Panc1 (cell line): ENCODE data around the gene OXT. TPM values are rescaled to one million over a fixed set of nuclear protein-coding genes. Genes with fewer than 3 reads are reported as not detected.

Experiments used
- ATAC-seq: fragments of 200-7000 bp; cut with Tn5 transposase; 2 replicates; pipeline ENCODE4 v1.9.1; 2020; ENCODE audit warnings: mild to moderate bottlenecking, moderate library complexity
- BruUV-seq: library from RNA; stranded (reverse); fragments of 400-500 nt; replicated peaks from 2 replicates; lab custom pipeline; 2021; lab: Mats Ljungman, UMichigan
- CTCF ChIA-PET: fragments of 300-600 bp; sonication (Branson Sonifier 250); formaldehyde crosslinking; loops from one replicate; lab custom pipeline; 2022; ENCODE audit warnings: antibody characterized with exemption; lab: Charles Lee
- POLR2A ChIA-PET: fragments of 300-600 bp; sonication (Branson Sonifier 250); formaldehyde crosslinking; loops from one replicate; lab custom pipeline; 2022; ENCODE audit warnings: antibody characterized with exemption; lab: Charles Lee
- DNase-seq: peaks from one replicate; pipeline ENCODE4 v3.0.0-alpha.2; 2010; ENCODE audit warnings: low read depth, low spot score
- H3K27ac ChIP-seq: 2 replicates; pipeline ENCODE4 v1.5.1; 2011; ENCODE audit warnings: mild to moderate bottlenecking, low read length, inconsistent platforms
- H3K27me3 ChIP-seq: fragments of 200-500 bp; sonication (Bioruptor generic); 2 replicates; pipeline ENCODE4 v1.6.0; 2014; ENCODE audit warnings: low read length, inconsistent platforms; ENCODE audit not compliant: control insufficient read depth, insufficient read depth
- H3K36me3 ChIP-seq: fragments of 200-500 bp; sonication (Bioruptor generic); 2 replicates; pipeline ENCODE4 v1.5.1; 2014; ENCODE audit warnings: inconsistent platforms, mild to moderate bottlenecking, low read length, moderate library complexity; ENCODE audit not compliant: control insufficient read depth, insufficient read depth
- H3K4me1 ChIP-seq: 2 replicates; pipeline ENCODE4 v1.5.1; 2011; ENCODE audit warnings: inconsistent platforms, mild to moderate bottlenecking, low read length, moderate library complexity; ENCODE audit not compliant: control insufficient read depth, insufficient read depth
- H3K4me3 ChIP-seq, 2 experiments: 2 replicates each; pipeline ENCODE4 v1.5.1; 2011 to 2012; ENCODE audit warnings: low read depth in 2 of 2, low read length in 2 of 2, mild to moderate bottlenecking in 2 of 2, inconsistent platforms in 1 of 2, moderate library complexity in 1 of 2
- H3K9me3 ChIP-seq: fragments of 200-500 bp; sonication (Bioruptor generic); 2 replicates; pipeline ENCODE4 v1.5.1; 2014; ENCODE audit warnings: low read depth, mild to moderate bottlenecking, inconsistent platforms, low read length, moderate library complexity; ENCODE audit not compliant: control insufficient read depth, insufficient read depth
- POLR2AphosphoS5 ChIP-seq: IDR thresholded peaks from 2 replicates; pipeline ENCODE4 v1.6.1; 2012; ENCODE audit warnings: mild to moderate bottlenecking, low read depth, low read length, moderate library complexity
- SIN3A ChIP-seq: IDR thresholded peaks from 2 replicates; pipeline ENCODE4 v1.6.1; 2012; ENCODE audit warnings: low read depth, mild to moderate bottlenecking, low read length, moderate library complexity, borderline replicate concordance; ENCODE audit not compliant: insufficient read depth
- TCF7L2 ChIP-seq: IDR thresholded peaks from 2 replicates; pipeline ENCODE4 v1.6.1; 2011; ENCODE audit warnings: mild to moderate bottlenecking, low read depth, low read length, inconsistent platforms
- in situ Hi-C: cut with HindIII; loops from 2 replicates; pipeline ENCODE4 v1.10.0; 2016; ENCODE audit warnings: low sequenced_read_pairs, low pct_unique_long_range_greater_than_20kb
- intact Hi-C: fragments of 100-400 bp; cut with micrococcal nuclease; formaldehyde crosslinking; loops from one replicate; pipeline ENCODE4 v1.10.0; 2022; ENCODE audit not compliant: unreplicated experiment
- total RNA-seq: library from RNA; stranded (reverse); gene quantifications from one replicate; pipeline ENCODE4 v1.2.1, GENCODE V29; 2021; ENCODE audit not compliant: unreplicated experiment
- TF ChIP-seq, protein P1 (sequence below): fragments of 450-650 bp; IDR thresholded peaks from 2 replicates; pipeline ENCODE4 v1.5.1; 2017; ENCODE audit warnings: mild to moderate bottlenecking
- TF ChIP-seq, protein P2 (sequence below), 2 experiments: IDR thresholded peaks; 2 replicates each; pipeline ENCODE4 v1.6.1; 2011 to 2012; ENCODE audit warnings: low read depth in 2 of 2, control low read depth in 1 of 2, low read length in 1 of 2, mild to moderate bottlenecking in 1 of 2, moderate library complexity in 1 of 2; ENCODE audit not compliant: insufficient read depth in 1 of 2

OXT gene
- total RNA-seq, 1 experiment from 2014 or later, result not detected

DNA sequence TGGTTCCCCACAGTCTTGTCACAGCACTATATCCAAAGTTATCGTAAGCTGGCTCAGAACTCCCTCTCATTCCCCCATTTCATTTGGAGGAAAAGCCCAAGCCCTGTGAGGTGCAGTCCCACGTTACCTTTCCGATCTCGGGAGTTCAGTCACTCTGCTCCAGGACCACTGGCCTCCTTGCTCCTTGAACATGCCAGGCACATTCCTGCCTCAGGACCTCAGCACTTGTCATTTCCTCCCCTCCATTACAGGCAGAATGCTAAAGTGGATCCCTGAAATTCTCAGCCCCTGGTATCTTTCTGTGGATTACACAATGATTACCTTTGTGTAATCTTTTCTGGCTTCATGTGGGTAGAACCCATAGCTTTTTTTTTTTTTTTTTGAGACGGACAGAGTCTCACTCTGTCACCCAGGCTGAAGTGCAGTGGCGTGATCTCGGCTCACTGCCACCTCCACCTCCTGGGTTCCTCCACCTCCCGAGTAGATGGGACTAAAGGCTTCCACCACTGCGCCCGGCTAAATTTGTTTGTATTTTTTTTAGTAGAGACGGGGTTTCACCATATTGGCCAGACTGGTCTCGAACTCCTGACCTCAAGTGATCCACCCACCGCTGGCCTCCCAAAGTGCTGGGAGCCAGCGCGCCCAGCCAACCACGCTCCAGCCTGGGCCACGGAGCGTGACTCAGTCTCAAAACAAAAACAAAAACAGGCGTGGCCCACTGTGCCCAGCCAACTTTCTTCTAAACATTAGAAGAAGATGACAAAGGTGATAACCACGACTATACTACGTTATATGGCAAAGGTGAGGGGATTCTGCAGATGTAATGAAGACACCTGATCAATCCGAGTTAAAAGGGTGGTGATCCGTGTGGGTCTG is 4.0 kb upstream of the OXT start:
- H3K36me3 ChIP-seq, result no peaks in the 10 kb centered on the region
- POLR2A ChIA-PET, result no interaction called here
- no TSS peak for BruUV-seq
- CTCF ChIA-PET, result interaction anchor here (0.6 kb wide), 1 partner anchor 135 kb away, joined by 3 read pairs; no protein-coding TSS in a partner anchor
- DNase-seq, result no peak
- TF ChIP-seq SIN3A, result no peak
- no peak for TF ChIP-seq TCF7L2
- TF ChIP-seq POLR2AphosphoS5, result no peak
- TF ChIP-seq, protein P1, sequence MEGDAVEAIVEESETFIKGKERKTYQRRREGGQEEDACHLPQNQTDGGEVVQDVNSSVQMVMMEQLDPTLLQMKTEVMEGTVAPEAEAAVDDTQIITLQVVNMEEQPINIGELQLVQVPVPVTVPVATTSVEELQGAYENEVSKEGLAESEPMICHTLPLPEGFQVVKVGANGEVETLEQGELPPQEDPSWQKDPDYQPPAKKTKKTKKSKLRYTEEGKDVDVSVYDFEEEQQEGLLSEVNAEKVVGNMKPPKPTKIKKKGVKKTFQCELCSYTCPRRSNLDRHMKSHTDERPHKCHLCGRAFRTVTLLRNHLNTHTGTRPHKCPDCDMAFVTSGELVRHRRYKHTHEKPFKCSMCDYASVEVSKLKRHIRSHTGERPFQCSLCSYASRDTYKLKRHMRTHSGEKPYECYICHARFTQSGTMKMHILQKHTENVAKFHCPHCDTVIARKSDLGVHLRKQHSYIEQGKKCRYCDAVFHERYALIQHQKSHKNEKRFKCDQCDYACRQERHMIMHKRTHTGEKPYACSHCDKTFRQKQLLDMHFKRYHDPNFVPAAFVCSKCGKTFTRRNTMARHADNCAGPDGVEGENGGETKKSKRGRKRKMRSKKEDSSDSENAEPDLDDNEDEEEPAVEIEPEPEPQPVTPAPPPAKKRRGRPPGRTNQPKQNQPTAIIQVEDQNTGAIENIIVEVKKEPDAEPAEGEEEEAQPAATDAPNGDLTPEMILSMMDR, result no peak
- TF ChIP-seq, protein P2, sequence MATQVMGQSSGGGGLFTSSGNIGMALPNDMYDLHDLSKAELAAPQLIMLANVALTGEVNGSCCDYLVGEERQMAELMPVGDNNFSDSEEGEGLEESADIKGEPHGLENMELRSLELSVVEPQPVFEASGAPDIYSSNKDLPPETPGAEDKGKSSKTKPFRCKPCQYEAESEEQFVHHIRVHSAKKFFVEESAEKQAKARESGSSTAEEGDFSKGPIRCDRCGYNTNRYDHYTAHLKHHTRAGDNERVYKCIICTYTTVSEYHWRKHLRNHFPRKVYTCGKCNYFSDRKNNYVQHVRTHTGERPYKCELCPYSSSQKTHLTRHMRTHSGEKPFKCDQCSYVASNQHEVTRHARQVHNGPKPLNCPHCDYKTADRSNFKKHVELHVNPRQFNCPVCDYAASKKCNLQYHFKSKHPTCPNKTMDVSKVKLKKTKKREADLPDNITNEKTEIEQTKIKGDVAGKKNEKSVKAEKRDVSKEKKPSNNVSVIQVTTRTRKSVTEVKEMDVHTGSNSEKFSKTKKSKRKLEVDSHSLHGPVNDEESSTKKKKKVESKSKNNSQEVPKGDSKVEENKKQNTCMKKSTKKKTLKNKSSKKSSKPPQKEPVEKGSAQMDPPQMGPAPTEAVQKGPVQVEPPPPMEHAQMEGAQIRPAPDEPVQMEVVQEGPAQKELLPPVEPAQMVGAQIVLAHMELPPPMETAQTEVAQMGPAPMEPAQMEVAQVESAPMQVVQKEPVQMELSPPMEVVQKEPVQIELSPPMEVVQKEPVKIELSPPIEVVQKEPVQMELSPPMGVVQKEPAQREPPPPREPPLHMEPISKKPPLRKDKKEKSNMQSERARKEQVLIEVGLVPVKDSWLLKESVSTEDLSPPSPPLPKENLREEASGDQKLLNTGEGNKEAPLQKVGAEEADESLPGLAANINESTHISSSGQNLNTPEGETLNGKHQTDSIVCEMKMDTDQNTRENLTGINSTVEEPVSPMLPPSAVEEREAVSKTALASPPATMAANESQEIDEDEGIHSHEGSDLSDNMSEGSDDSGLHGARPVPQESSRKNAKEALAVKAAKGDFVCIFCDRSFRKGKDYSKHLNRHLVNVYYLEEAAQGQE (IDR thresholded peaks at IDR 0.05; ENCODE audit: insufficient read depth in 1 of 2, low read depth in 2 of 2, low read length in 1 of 2), result no peak
- no peak overlapping the region for H3K4me3 ChIP-seq
- H3K9me3 ChIP-seq, result no peaks in the 10 kb centered on the region
- no peak for ATAC-seq
- H3K4me1 ChIP-seq, result 0 out of 2 replicates have a peak, but pooled peaks cover 3% of the 10 kb centered on the region
- no peak overlapping the region for H3K27ac ChIP-seq
- in situ Hi-C loops, result no loop called here
- intact Hi-C loops, result no loop called here
- H3K27me3 ChIP-seq, result no peaks in the 10 kb centered on the region

GRCh38 chr20:3068075-3068474 is 3.3 kb upstream of the OXT start:
- Histone ChIP-seq H3K4me1 (0 out of 2 replicates have a peak, but pooled peaks cover 3% of the 10 kb centered on the region), H3K4me3 (no peak overlapping the region), H3K27me3 (no peaks in the 10 kb centered on the region), H3K27ac (no peak overlapping the region), H3K9me3 (no peaks in the 10 kb centered on the region), H3K36me3 (no peaks in the 10 kb centered on the region)
- ATAC-seq, result no peak
- DNase-seq, result no peak
- no peak for TF ChIP-seq POLR2AphosphoS5
- TF ChIP-seq TCF7L2, result no peak
- TF ChIP-seq, protein P2 (IDR thresholded peaks at IDR 0.05; ENCODE audit: insufficient read depth in 1 of 2, low read depth in 2 of 2, low read length in 1 of 2), result no peak
- no peak for TF ChIP-seq SIN3A
- TF ChIP-seq, protein P1, result no peak
- no TSS peak for BruUV-seq
- intact Hi-C loops (no loop called here), in situ Hi-C loops (no loop called here)
- CTCF ChIA-PET, result no interaction called here
- POLR2A ChIA-PET, result no interaction called here
